Activated naive CD8-positive, alpha-beta T cell treated with anti-CD3 and anti-CD28 coated beads, Interleukin-2, amount 10 ng/mL, durations not matched to agents 7 days and 5 days (primary cell): ENCODE results near the gene CLCN5. TPM values are rescaled to one million over a fixed set of nuclear protein-coding genes. Genes with fewer than 3 reads are reported as not detected.

Source experiments
- ATAC-seq: fragments of 150-1000 bp; cut with Tn5 transposase; one replicate; pipeline ENCODE4 v1.10.0; 2021; ENCODE audit warnings: low read depth, moderate library complexity
- POLR2A ChIA-PET: fragments of 350-600 bp; sonication (Branson Sonifier 250); formaldehyde crosslinking; loops from one replicate; lab custom pipeline; 2021; ENCODE audit warnings: antibody characterized with exemption; lab: Charles Lee
- DNase-seq: peaks from one replicate; pipeline ENCODE4 v3.0.0; 2021
- H3K27ac Mint-ChIP-seq: one replicate; pipeline ENCODE4 v1.8.0; 2022; ENCODE audit warnings: mild to moderate bottlenecking, mixed read lengths
- H3K27me3 Mint-ChIP-seq: one replicate; pipeline ENCODE4 v1.8.0; 2022; ENCODE audit warnings: mild to moderate bottlenecking, moderate library complexity, mixed read lengths
- H3K36me3 Mint-ChIP-seq: one replicate; pipeline ENCODE4 v1.8.0; 2021; ENCODE audit warnings: mild to moderate bottlenecking, mixed read lengths
- H3K4me1 Mint-ChIP-seq: one replicate; pipeline ENCODE4 v1.8.0; 2021; ENCODE audit warnings: mixed read lengths
- H3K4me3 Mint-ChIP-seq: one replicate; pipeline ENCODE4 v1.8.0; 2022; ENCODE audit warnings: mild to moderate bottlenecking, moderate library complexity, mixed read lengths
- H3K9me3 Mint-ChIP-seq: one replicate; pipeline ENCODE4 v1.8.0; 2021; ENCODE audit warnings: mixed read lengths
- total RNA-seq, 2 experiments: library from RNA; stranded (reverse); gene quantifications; one replicate each; pipeline ENCODE4 v1.2.3, GENCODE V29; 2021

CLCN5 gene
- total RNA-seq, 2 experiments from 2014 or later, result 2.6 to 3.1 TPM

GRCh38 chrX:50054147-50054546, 131.8 kb downstream of the CLCN5 start:
- DNase-seq (no peak), ATAC-seq (no peak)
- Mint-ChIP-seq H3K4me1 (no peaks in the 10 kb centered on the region), H3K4me3 (no peak overlapping the region), H3K36me3 (peaks cover 2% of the 10 kb centered on the region), H3K9me3 (no peaks in the 10 kb centered on the region), H3K27me3 (no peaks in the 10 kb centered on the region), H3K27ac (no peak overlapping the region)
- POLR2A ChIA-PET, result no interaction called here

GRCh38 chrX:50066318-50066937, 144.0 kb downstream of the CLCN5 start:
- POLR2A ChIA-PET, result no interaction called here
- no peak overlapping the region for H3K4me3 Mint-ChIP-seq
- no peaks in the 10 kb centered on the region for H3K27me3 Mint-ChIP-seq
- no peaks in the 10 kb centered on the region for H3K4me1 Mint-ChIP-seq
- no peaks in the 10 kb centered on the region for H3K36me3 Mint-ChIP-seq
- ATAC-seq (no peak), DNase-seq (no peak)
- no peak overlapping the region for H3K27ac Mint-ChIP-seq
- H3K9me3 Mint-ChIP-seq, result no peaks in the 10 kb centered on the region

- H3K27ac Mint-ChIP-seq, result no peak overlapping the region
Measured at GRCh38 chrX:50067435-50068284, 145.3 kb downstream of the CLCN5 start.

GRCh38 chrX:50068285-50068563, 145.8 kb downstream of the CLCN5 start:
- POLR2A ChIA-PET, result no interaction called here
- Mint-ChIP-seq H3K4me3 (no peak overlapping the region), H3K9me3 (no peaks in the 10 kb centered on the region), H3K27me3 (no peaks in the 10 kb centered on the region), H3K27ac (no peak overlapping the region), H3K36me3 (no peaks in the 10 kb centered on the region), H3K4me1 (peaks cover 3% of the 10 kb centered on the region)
- DNase-seq (no peak), ATAC-seq (no peak)

More at GRCh38 chrX:50067435-50068284, 145.3 kb downstream of the CLCN5 start:
- H3K36me3 Mint-ChIP-seq, result no peaks in the 10 kb centered on the region
- no peaks in the 10 kb centered on the region for H3K27me3 Mint-ChIP-seq
- ATAC-seq (no peak), DNase-seq (no peak)
- H3K4me3 Mint-ChIP-seq, result no peak overlapping the region
- H3K4me1 Mint-ChIP-seq, result peaks cover 3% of the 10 kb centered on the region
- POLR2A ChIA-PET, result no interaction called here
- no peaks in the 10 kb centered on the region for H3K9me3 Mint-ChIP-seq

GRCh38 chrX:50068893-50069292, 146.5 kb downstream of the CLCN5 start:
- H3K9me3 Mint-ChIP-seq, result no peaks in the 10 kb centered on the region
- H3K27ac Mint-ChIP-seq, result no peak overlapping the region
- no peaks in the 10 kb centered on the region for H3K27me3 Mint-ChIP-seq
- ATAC-seq (no peak), DNase-seq (no peak)
- no peaks in the 10 kb centered on the region for H3K36me3 Mint-ChIP-seq
- POLR2A ChIA-PET, result no interaction called here
- H3K4me3 Mint-ChIP-seq, result no peak overlapping the region
- peaks cover 3% of the 10 kb centered on the region for H3K4me1 Mint-ChIP-seq

- POLR2A ChIA-PET, result no interaction called here
- H3K27ac Mint-ChIP-seq, result no peak overlapping the region
- peaks cover 3% of the 10 kb centered on the region for H3K36me3 Mint-ChIP-seq
- DNase-seq, result no peak
- ATAC-seq, result no peak
- no peak overlapping the region for H3K4me3 Mint-ChIP-seq
- no peaks in the 10 kb centered on the region for H3K9me3 Mint-ChIP-seq
- no peaks in the 10 kb centered on the region for H3K27me3 Mint-ChIP-seq
- H3K4me1 Mint-ChIP-seq, result peaks cover 3% of the 10 kb centered on the region
Measured at GRCh38 chrX:50071494-50071893, 149.1 kb downstream of the CLCN5 start.

- POLR2A ChIA-PET, result no interaction called here
- Mint-ChIP-seq H3K36me3 (peaks cover 3% of the 10 kb centered on the region), H3K9me3 (no peaks in the 10 kb centered on the region), H3K4me1 (peaks cover 3% of the 10 kb centered on the region), H3K27me3 (no peaks in the 10 kb centered on the region), H3K27ac (no peak overlapping the region), H3K4me3 (no peak overlapping the region)
- DNase-seq (no peak), ATAC-seq (no peak)
Measured at GRCh38 chrX:50072110-50072509, 149.7 kb downstream of the CLCN5 start.

GRCh38 chrX:50073601-50074000, 151.2 kb downstream of the CLCN5 start:
- POLR2A ChIA-PET, result no interaction called here
- Mint-ChIP-seq H3K9me3 (no peaks in the 10 kb centered on the region), H3K27ac (no peak overlapping the region), H3K36me3 (peaks cover 3% of the 10 kb centered on the region), H3K4me1 (peaks cover 3% of the 10 kb centered on the region), H3K4me3 (no peak overlapping the region), H3K27me3 (no peaks in the 10 kb centered on the region)
- ATAC-seq (no peak), DNase-seq (no peak)

GRCh38 chrX:50075630-50076339, 153.4 kb downstream of the CLCN5 start:
- Mint-ChIP-seq H3K4me1 (peaks cover 3% of the 10 kb centered on the region), H3K9me3 (no peaks in the 10 kb centered on the region), H3K27ac (no peak overlapping the region), H3K27me3 (no peaks in the 10 kb centered on the region), H3K4me3 (no peak overlapping the region), H3K36me3 (peaks cover 3% of the 10 kb centered on the region)
- ATAC-seq (no peak), DNase-seq (no peak)
- POLR2A ChIA-PET, result no interaction called here

GRCh38 chrX:50081282-50081889, 159.0 kb downstream of the CLCN5 start:
- H3K9me3 Mint-ChIP-seq, result no peaks in the 10 kb centered on the region
- H3K27me3 Mint-ChIP-seq, result no peaks in the 10 kb centered on the region
- no peak overlapping the region for H3K4me3 Mint-ChIP-seq
- H3K27ac Mint-ChIP-seq, result no peak overlapping the region
- peaks cover 7% of the 10 kb centered on the region for H3K4me1 Mint-ChIP-seq
- DNase-seq (no peak), ATAC-seq (no peak)
- no peaks in the 10 kb centered on the region for H3K36me3 Mint-ChIP-seq
- POLR2A ChIA-PET, result no interaction called here

- POLR2A ChIA-PET, result no interaction called here
- Mint-ChIP-seq H3K4me1 (peaks cover 7% of the 10 kb centered on the region), H3K4me3 (no peak overlapping the region), H3K9me3 (no peaks in the 10 kb centered on the region), H3K36me3 (no peaks in the 10 kb centered on the region), H3K27ac (no peak overlapping the region), H3K27me3 (no peaks in the 10 kb centered on the region)
- DNase-seq (no peak), ATAC-seq (no peak)
Measured at GRCh38 chrX:50082741-50083140, 160.3 kb downstream of the CLCN5 start.

- DNase-seq, result no peak
- Mint-ChIP-seq H3K36me3 (no peaks in the 10 kb centered on the region), H3K27me3 (no peaks in the 10 kb centered on the region), H3K27ac (no peak overlapping the region), H3K4me3 (no peak overlapping the region), H3K9me3 (no peaks in the 10 kb centered on the region), H3K4me1 (no peaks in the 10 kb centered on the region)
- no peak for ATAC-seq
- POLR2A ChIA-PET, result no interaction called here
Measured at GRCh38 chrX:50088645-50089044, 166.2 kb downstream of the CLCN5 start.

- Mint-ChIP-seq H3K27ac (no peak overlapping the region), H3K4me3 (no peak overlapping the region), H3K36me3 (no peaks in the 10 kb centered on the region), H3K27me3 (no peaks in the 10 kb centered on the region), H3K9me3 (no peaks in the 10 kb centered on the region), H3K4me1 (peaks cover 1% of the 10 kb centered on the region)
- ATAC-seq (no peak), DNase-seq (no peak)
- POLR2A ChIA-PET, result no interaction called here
Measured at GRCh38 chrX:50093625-50094024, 171.2 kb downstream of the CLCN5 start.
